HepG2 (cell line): ENCODE results near the gene NTM. TPM values are rescaled to one million over a fixed set of nuclear protein-coding genes. Genes with fewer than 3 reads are reported as not detected.

ENCODE experiments used
- ATAC-seq: fragments of 200-7000 bp; cut with Tn5 transposase; 3 replicates; pipeline ENCODE4 v1.9.1; 2020; ENCODE audit warnings: mild to moderate bottlenecking, moderate library complexity
- BruUV-seq: library from RNA; stranded (reverse); fragments of 400-500 nt; replicated peaks from 2 replicates; lab custom pipeline; 2021; lab: Mats Ljungman, UMichigan
- CTCF ChIA-PET: fragments of 300-600 bp; formaldehyde crosslinking; extraction: SDS; loops from one replicate; lab custom pipeline; 2021; ENCODE audit warnings: low total read pairs, inconsistent platforms, low intra/inter-chr PET ratio; lab: Yijun Ruan, JAX
- POLR2A ChIA-PET: fragments of 350-600 bp; sonication (Branson Sonifier 250); formaldehyde crosslinking; loops from one replicate; lab custom pipeline; 2020; ENCODE audit warnings: antibody characterized with exemption, inconsistent platforms; lab: Yijun Ruan, JAX
- DNase-seq: peaks from one replicate; pipeline ENCODE4 v3.0.0-alpha.2; 2015; ENCODE audit warnings: low spot score
- FAIRE-seq: peaks from 3 replicates; lab custom pipeline; 2011; peaks lifted over from hg19 to GRCh38; lab: Jason Lieb, UNC
- H2AFZ ChIP-seq: one replicate; pipeline ENCODE4 v1.6.1; 2011; ENCODE audit warnings: low read length, inconsistent platforms
- H3K27ac ChIP-seq: fragments of 300-600 bp; 3 replicates; pipeline ENCODE4 v1.8.0; 2011; ENCODE audit warnings: mixed run types, mild to moderate bottlenecking, mixed read lengths, low read length, inconsistent platforms; ENCODE audit not compliant: insufficient read depth; ENCODE audit errors: extremely low read length
- H3K27me3 ChIP-seq, 2 experiments: fragments of 200-600 bp in 1 of 2; 2 replicates in 1 of 2; 3 replicates in 1 of 2; pipeline versions ENCODE4 v1.6.0 to v1.8.0; 2011; ENCODE audit warnings: low read length in 2 of 2, mild to moderate bottlenecking in 2 of 2, moderate library complexity in 2 of 2, inconsistent platforms in 1 of 2; ENCODE audit not compliant: insufficient read depth in 2 of 2, control insufficient read depth in 1 of 2
- H3K36me3 ChIP-seq, 2 experiments: fragments of 200-600 bp in 1 of 2; replicated peaks in 1 of 2; 2 replicates in 1 of 2; 3 replicates in 1 of 2; pipeline versions ENCODE4 v1.5.1 to v1.8.0; 2011; ENCODE audit warnings: low read length in 2 of 2, inconsistent platforms in 1 of 2; ENCODE audit not compliant: insufficient read depth in 2 of 2, control insufficient read depth in 1 of 2
- H3K4me1 ChIP-seq: 2 replicates; pipeline ENCODE4 v1.5.1; 2012; ENCODE audit warnings: low read length, inconsistent platforms; ENCODE audit not compliant: insufficient read depth
- H3K4me2 ChIP-seq: 2 replicates; pipeline ENCODE4 v1.6.0; 2011; ENCODE audit warnings: low read depth, low read length, inconsistent platforms
- H3K4me3 ChIP-seq, 3 experiments: fragments of 200-600 bp in 1 of 3; sonication (generic), shearing (Covaris generic) in 1 of 3; replicated peaks in 1 of 3; 2 replicates each; pipeline ENCODE4 v1.5.1; 2011 to 2016; ENCODE audit warnings: low read length in 3 of 3, inconsistent platforms in 2 of 3, low read depth in 2 of 3, mild to moderate bottlenecking in 2 of 3, control low read depth in 1 of 3, mixed read lengths in 1 of 3; ENCODE audit not compliant: insufficient read depth in 1 of 3
- H3K79me2 ChIP-seq: one replicate; pipeline ENCODE4 v1.6.1; 2011; ENCODE audit warnings: low read length, inconsistent platforms; ENCODE audit not compliant: insufficient read depth
- H3K9ac ChIP-seq: 2 replicates; pipeline ENCODE4 v1.6.0; 2011; ENCODE audit warnings: mild to moderate bottlenecking, low read depth, low read length, inconsistent platforms; ENCODE audit not compliant: insufficient read depth
- H3K9me3 ChIP-seq: 2 replicates; pipeline ENCODE4 v1.5.1; 2012; ENCODE audit warnings: mild to moderate bottlenecking, low read length
- H4K20me1 ChIP-seq: 2 replicates; pipeline ENCODE4 v1.6.0; 2011; ENCODE audit warnings: inconsistent platforms, mild to moderate bottlenecking, low read length, moderate library complexity; ENCODE audit not compliant: insufficient read depth
- CHD4 ChIP-seq: fragments of 200-600 bp; sonication (generic); IDR thresholded peaks from 2 replicates; pipeline ENCODE4 v1.7.0; 2017; ENCODE audit warnings: mild to moderate bottlenecking, low read length, borderline replicate concordance
- JUNB ChIP-seq: sonication (generic); formaldehyde crosslinking; IDR thresholded peaks from 2 replicates; pipeline ENCODE4 v1.8.0; 2022; ENCODE audit warnings: missing genetic modification reagents, mild to moderate bottlenecking, borderline replicate concordance
- MAFF ChIP-seq: IDR thresholded peaks from 2 replicates; pipeline ENCODE4 v1.6.1; 2011; ENCODE audit warnings: low read depth, low read length, improper control_type of control experiment
- PCBP1 ChIP-seq: fragments of 200-400 bp; formaldehyde crosslinking; IDR thresholded peaks from 2 replicates; pipeline ENCODE4 v1.6.1; 2017; ENCODE audit warnings: mild to moderate bottlenecking, low read depth, low read length, borderline replicate concordance
- POLR2AphosphoS5 ChIP-seq: IDR thresholded peaks from 2 replicates; pipeline ENCODE4 v1.6.1; 2012; ENCODE audit warnings: low read depth, low read length
- POLR2G ChIP-seq: fragments of 200-400 bp; formaldehyde crosslinking; IDR thresholded peaks from 2 replicates; pipeline ENCODE4 v1.6.1; 2018; ENCODE audit warnings: mild to moderate bottlenecking, low read depth, low read length, moderate library complexity
- ZNF224 ChIP-seq: sonication (generic); formaldehyde crosslinking; IDR thresholded peaks from 2 replicates; pipeline ENCODE4 v1.5.0; 2020; ENCODE audit warnings: mild to moderate bottlenecking, missing genetic modification reagents
- ZNF24 ChIP-seq: fragments of 450-650 bp; IDR thresholded peaks from 2 replicates; pipeline ENCODE4 v1.6.1; 2017; ENCODE audit warnings: antibody characterized with exemption, mild to moderate bottlenecking
- ZNF34 ChIP-seq: sonication (generic); formaldehyde crosslinking; IDR thresholded peaks from 2 replicates; pipeline ENCODE4 v1.4.0; 2020; ENCODE audit warnings: mild to moderate bottlenecking, missing genetic modification reagents, borderline replicate concordance
- ZNF546 ChIP-seq: sonication (generic); formaldehyde crosslinking; conservative IDR thresholded peaks from 2 replicates; pipeline ENCODE4 v1.8.1; 2023; ENCODE audit warnings: mild to moderate bottlenecking, missing genetic modification reagents
- WGBS: methylation state at CpG from one replicate; pipeline ENCODE4 v1.1.6; 2017; ENCODE audit warnings: low lambda C conversion rate; 5-methylcytosine and 5-hydroxymethylcytosine counted together
- in situ Hi-C: cut with HindIII; loops from 2 replicates; pipeline ENCODE4 v1.10.0; 2017; ENCODE audit warnings: low pct_unique_long_range_greater_than_20kb; ENCODE audit not compliant: extremely low pct_ligation_motif_present
- intact Hi-C: fragments of 100-400 bp; cut with micrococcal nuclease; formaldehyde crosslinking; loops from one replicate; pipeline ENCODE4 v1.10.0; 2022; ENCODE audit not compliant: unreplicated experiment
- polyA plus RNA-seq, 8 experiments: library from polyadenylated mRNA; depleted of rRNA in 3 of 8; stranded (reverse) in 7 of 8; unstranded in 1 of 8; fragments of >200 nt; fragmentation: Illumina TruSeq in 4 of 8; extraction: Trizol in 4 of 8; gene quantifications; 2 replicates each; pipeline versions ENCODE4 v1.2.1 to v1.2.3, GENCODE V29; 2011 to 2016; ENCODE audit warnings: low read depth in 4 of 8, missing spikeins in 1 of 8, mixed read lengths in 1 of 8; ENCODE audit not compliant: insufficient read depth in 1 of 8
- total RNA-seq, 5 experiments: library from RNA; depleted of rRNA; stranded (reverse); fragments of >200 nt; fragmentation: Illumina TruSeq; extraction: Trizol; gene quantifications; 2 replicates each; pipeline ENCODE4 v1.2.3, GENCODE V29; 2016; ENCODE audit warnings: low read depth in 1 of 5
- TF ChIP-seq, protein P1 (sequence below), 2 experiments: IDR thresholded peaks; 2 replicates each; pipeline ENCODE4 v1.6.1; 2011 to 2012; ENCODE audit warnings: low read length in 2 of 2, borderline replicate concordance in 1 of 2, low read depth in 1 of 2, mild to moderate bottlenecking in 1 of 2, moderate library complexity in 1 of 2
- TF ChIP-seq, protein P2 (sequence below): fragments of 450-650 bp; IDR thresholded peaks from 2 replicates; pipeline ENCODE4 v1.6.1; 2016

The NTM gene
- total and polyA plus RNA-seq, 2 of the 13 experiments (the other 11 are each of a cell fraction or from before 2014, with no cell fraction given): not detected

DNA sequence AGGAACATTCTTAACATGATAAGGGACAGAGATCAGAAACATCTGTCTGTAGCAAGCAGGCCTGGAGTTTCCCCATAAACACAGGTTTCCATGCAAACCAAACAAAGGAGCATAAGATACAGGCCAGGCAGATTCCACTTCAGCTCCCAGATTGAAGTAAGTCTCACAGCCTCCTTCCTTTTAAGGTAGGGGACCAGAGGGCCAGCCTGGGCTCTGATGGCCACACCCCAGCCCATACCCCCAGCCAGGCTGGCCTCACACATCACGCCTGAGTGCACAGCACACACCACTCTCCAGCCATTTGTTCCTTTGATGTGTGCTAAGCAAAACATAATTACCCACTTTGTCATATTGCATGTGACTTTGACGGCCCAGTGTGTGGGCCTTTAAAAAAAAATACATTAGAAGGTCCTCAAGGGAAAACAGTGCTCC, 518.7 kb downstream of the NTM start:
- 0% methylated on average over 2 of the region's 2 CpGs for WGBS
- intact Hi-C loops (no loop called here), in situ Hi-C loops (no loop called here)
- Histone ChIP-seq H3K4me3 (no peak overlapping the region), H3K27ac (no peak overlapping the region), H3K9me3 (no peaks in the 10 kb centered on the region), H4K20me1 (no peaks in the 10 kb centered on the region), H2AFZ (no peak overlapping the region), H3K4me1 (no peaks in the 10 kb centered on the region), H3K79me2 (no peaks in the 10 kb centered on the region), H3K36me3 (no peaks in the 10 kb centered on the region), H3K27me3 (no peaks in the 10 kb centered on the region; a peak in 2 of 5 replicates), H3K9ac (no peak overlapping the region), H3K4me2 (no peak overlapping the region)
- no TSS peak for BruUV-seq
- DNase-seq (no peak), FAIRE-seq (no peak), ATAC-seq (no peak)
- no peak for TF ChIP-seq ZNF24
- TF ChIP-seq ZNF34 (CRISPR knock-in tag): no peak
- no peak for TF ChIP-seq PCBP1
- POLR2A ChIA-PET: no interaction called here
- CTCF ChIA-PET: no interaction called here

DNA sequence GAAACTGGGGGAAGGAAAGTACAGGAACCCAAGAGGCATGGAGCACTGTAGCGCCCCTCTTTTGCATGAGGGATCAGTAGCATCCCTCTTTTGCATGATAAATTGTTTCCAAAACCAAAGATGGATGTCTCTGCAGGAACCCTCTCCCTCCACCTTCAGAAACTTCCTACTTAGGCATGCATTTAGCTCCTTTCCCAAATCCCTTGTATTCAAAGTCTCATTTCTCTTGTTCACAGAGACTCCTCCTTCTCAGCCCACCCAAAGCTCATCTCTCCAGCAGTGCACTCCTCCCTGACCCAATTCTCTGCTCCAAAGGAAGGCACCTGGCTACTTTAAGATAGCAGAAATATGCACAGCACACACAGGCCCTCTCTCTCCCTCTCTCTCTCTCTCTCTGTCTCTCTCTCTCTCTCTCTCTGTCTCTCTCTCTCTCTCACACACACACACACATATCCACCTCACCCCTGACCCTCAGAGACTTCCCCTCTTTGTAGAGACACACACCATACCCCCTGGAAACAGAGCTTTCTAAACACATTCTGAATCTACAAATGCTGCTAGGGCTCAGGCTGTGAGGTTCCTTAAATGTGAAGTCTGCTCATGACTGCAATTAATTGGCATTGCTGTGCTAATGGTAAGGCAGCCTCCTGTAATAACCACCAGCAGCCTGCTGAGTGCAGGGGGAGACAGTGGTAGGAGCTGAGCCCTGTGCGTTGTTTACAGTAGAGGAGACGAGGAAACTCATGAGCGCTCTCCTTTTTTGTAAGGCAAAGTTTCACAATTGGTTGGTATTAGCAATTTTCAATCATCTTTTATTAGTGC, 519.6 kb downstream of the NTM start:
- 0% methylated on average over 4 of the region's 4 CpGs for WGBS
- no TSS peak for BruUV-seq
- Histone ChIP-seq H3K9me3 (no peaks in the 10 kb centered on the region), H2AFZ (no peak overlapping the region), H3K79me2 (no peaks in the 10 kb centered on the region), H3K4me3 (no peak overlapping the region), H3K9ac (no peak overlapping the region), H4K20me1 (no peaks in the 10 kb centered on the region), H3K4me2 (no peak overlapping the region), H3K36me3 (no peaks in the 10 kb centered on the region), H3K4me1 (no peaks in the 10 kb centered on the region), H3K27me3 (no peaks in the 10 kb centered on the region; a peak in 2 of 5 replicates), H3K27ac (no peak overlapping the region)
- ChIA-PET CTCF (no interaction called here), POLR2A (no interaction called here)
- FAIRE-seq: no peak
- ATAC-seq: peak; percentile 61; the same call in 2 of the 3 replicates
- no peak for DNase-seq
- intact Hi-C loops (no loop called here), in situ Hi-C loops (no loop called here)
- no peak for TF ChIP-seq JUNB (CRISPR knock-in tag)
- TF ChIP-seq POLR2AphosphoS5: no peak
- no peak for TF ChIP-seq MAFF
- TF ChIP-seq POLR2G: no peak
- TF ChIP-seq ZNF224 (CRISPR knock-in tag): no peak
- no peak for TF ChIP-seq ZNF34 (CRISPR knock-in tag)
- TF ChIP-seq ZNF546 (CRISPR knock-in tag): no peak
- TF ChIP-seq, protein P1, sequence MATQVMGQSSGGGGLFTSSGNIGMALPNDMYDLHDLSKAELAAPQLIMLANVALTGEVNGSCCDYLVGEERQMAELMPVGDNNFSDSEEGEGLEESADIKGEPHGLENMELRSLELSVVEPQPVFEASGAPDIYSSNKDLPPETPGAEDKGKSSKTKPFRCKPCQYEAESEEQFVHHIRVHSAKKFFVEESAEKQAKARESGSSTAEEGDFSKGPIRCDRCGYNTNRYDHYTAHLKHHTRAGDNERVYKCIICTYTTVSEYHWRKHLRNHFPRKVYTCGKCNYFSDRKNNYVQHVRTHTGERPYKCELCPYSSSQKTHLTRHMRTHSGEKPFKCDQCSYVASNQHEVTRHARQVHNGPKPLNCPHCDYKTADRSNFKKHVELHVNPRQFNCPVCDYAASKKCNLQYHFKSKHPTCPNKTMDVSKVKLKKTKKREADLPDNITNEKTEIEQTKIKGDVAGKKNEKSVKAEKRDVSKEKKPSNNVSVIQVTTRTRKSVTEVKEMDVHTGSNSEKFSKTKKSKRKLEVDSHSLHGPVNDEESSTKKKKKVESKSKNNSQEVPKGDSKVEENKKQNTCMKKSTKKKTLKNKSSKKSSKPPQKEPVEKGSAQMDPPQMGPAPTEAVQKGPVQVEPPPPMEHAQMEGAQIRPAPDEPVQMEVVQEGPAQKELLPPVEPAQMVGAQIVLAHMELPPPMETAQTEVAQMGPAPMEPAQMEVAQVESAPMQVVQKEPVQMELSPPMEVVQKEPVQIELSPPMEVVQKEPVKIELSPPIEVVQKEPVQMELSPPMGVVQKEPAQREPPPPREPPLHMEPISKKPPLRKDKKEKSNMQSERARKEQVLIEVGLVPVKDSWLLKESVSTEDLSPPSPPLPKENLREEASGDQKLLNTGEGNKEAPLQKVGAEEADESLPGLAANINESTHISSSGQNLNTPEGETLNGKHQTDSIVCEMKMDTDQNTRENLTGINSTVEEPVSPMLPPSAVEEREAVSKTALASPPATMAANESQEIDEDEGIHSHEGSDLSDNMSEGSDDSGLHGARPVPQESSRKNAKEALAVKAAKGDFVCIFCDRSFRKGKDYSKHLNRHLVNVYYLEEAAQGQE (IDR thresholded peaks at IDR 0.05; ENCODE audit: borderline replicate concordance in 1 of 2, low read depth in 1 of 2, low read length in 2 of 2): no peak
- TF ChIP-seq, protein P2, sequence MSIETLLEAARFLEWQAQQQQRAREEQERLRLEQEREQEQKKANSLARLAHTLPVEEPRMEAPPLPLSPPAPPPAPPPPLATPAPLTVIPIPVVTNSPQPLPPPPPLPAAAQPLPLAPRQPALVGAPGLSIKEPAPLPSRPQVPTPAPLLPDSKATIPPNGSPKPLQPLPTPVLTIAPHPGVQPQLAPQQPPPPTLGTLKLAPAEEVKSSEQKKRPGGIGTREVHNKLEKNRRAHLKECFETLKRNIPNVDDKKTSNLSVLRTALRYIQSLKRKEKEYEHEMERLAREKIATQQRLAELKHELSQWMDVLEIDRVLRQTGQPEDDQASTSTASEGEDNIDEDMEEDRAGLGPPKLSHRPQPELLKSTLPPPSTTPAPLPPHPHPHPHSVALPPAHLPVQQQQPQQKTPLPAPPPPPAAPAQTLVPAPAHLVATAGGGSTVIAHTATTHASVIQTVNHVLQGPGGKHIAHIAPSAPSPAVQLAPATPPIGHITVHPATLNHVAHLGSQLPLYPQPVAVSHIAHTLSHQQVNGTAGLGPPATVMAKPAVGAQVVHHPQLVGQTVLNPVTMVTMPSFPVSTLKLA: no peak
- TF ChIP-seq CHD4: no peak
